ENCODE results near the gene LIN9. TPM values are rescaled to one million over a fixed set of nuclear protein-coding genes. Genes with fewer than 3 reads are reported as not detected.

LIN9 gene
- total and polyA plus RNA-seq, 10 of the 15 experiments (the other 5 are each of a cell fraction or from before 2014, with no cell fraction given) = 5.9 to 13.5 (median 8.3) TPM

DNA sequence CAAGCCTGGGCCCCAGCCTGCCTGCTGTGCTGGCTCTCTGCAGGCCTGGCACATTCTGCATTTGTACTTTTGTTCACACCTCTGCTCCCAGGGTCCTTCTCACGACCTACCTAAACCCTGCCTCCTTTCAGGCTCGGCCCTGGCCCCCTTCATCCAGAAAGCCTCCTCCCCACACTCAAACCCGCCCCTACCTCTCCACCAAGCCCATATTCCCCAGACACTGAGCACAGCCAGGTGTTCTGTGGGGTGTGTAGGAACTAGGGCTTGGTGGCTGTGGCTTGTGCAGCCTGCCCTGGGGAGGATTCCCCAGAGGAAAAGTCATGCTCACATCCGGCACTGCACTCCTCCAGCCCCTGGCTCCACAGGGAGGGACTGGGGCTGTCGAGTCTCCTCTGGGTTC is 93.7 kb downstream of the LIN9 start:
- Histone ChIP-seq H3K4me2 (ENCODE audit: control insufficient read depth, insufficient read depth) (no peak overlapping the region), H2AFZ (ENCODE audit: control insufficient read depth, low read depth, low read length) (peak overlapping the region; percentile 3; the same call in 1 of the 2 replicates), H3K36me3 (ENCODE audit: control insufficient read depth in 2 of 2, insufficient read depth in 2 of 2, low read length in 1 of 2) (no peaks in the 10 kb centered on the region), H3K27ac (ENCODE audit: control insufficient read depth, insufficient read depth) (no peak overlapping the region), H3K9me3 (replicated peaks; ENCODE audit: control insufficient read depth, insufficient read depth, low read length) (no peaks in the 10 kb centered on the region), H3K4me1 (ENCODE audit: control insufficient read depth, insufficient read depth, low read length) (no peaks in the 10 kb centered on the region; the same call in 1 of the 2 replicates), H3K9ac (ENCODE audit: control insufficient read depth, insufficient read depth, low read length) (no peak overlapping the region), H4K20me1 (ENCODE audit: control insufficient read depth, insufficient read depth) (no peaks in the 10 kb centered on the region), H3K4me3 (no peak overlapping the region), H3K27me3 (replicated peaks in 1 of 2; ENCODE audit: control insufficient read depth in 2 of 2, insufficient read depth in 2 of 2, low read length in 1 of 2) (no peaks in the 10 kb centered on the region), H3K79me2 (ENCODE audit: control insufficient read depth, insufficient read depth, low read length) (no peaks in the 10 kb centered on the region)
- SMC1A ChIA-PET (ENCODE audit: uncharacterized antibody, unreplicated experiment) = interaction anchor here (1.0 kb wide), 1 partner anchor 15 kb away, joined by 3 read pairs; no protein-coding TSS in a partner anchor
- in situ Hi-C loops (cut with MboI) (no loop called here), intact Hi-C loops (cut with micrococcal nuclease; ENCODE audit: unreplicated experiment) (no loop called here)
- DNase-seq (ENCODE audit: low read depth, low spot score) (no peak), ATAC-seq (peak; percentile 54), FAIRE-seq (no peak)
- CTCF ChIA-PET = interaction anchor here (2.5 kb wide), 1 partner anchor 90 kb away, joined by 6 read pairs; no protein-coding TSS in a partner anchor
- 22% methylated on average over 5 of the region's 5 CpGs for WGBS (ENCODE audit: insufficient coverage, insufficient replicate concordance, low lambda C conversion rate, missing lambda C conversion rate)
- peak; percentile 76 for TF ChIP-seq MEF2B (IDR thresholded peaks at IDR 0.05; ENCODE audit: partially characterized antibody, poor library complexity, severe bottlenecking)
- no peak for TF ChIP-seq NR2C1 (IDR thresholded peaks at IDR 0.05)
- BruUV-seq (replicated peaks) = no TSS peak
- POLR2A ChIA-PET = no interaction called here
- RAD21 ChIA-PET (ENCODE audit: unreplicated experiment) = no interaction called here

DNA sequence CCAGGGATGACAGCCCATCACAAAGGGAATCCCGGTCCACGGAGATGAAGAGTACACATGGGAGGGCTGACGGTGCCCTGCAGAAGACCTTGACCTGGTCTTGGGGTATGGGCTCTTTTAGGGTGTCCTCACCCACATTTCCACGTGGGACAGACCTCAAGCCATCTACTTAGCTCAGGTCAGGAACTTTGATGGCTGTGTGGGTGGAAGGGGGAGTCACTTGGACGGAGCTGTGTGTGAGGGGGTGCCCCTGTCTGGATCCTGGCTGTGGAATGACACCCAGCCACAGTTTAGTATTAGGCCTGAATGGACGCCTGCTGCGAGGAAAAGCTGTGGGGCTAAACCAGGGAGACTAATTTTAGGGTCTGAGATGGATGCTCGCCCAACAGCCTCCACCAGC is 96.4 kb downstream of the LIN9 start:
- SMC1A ChIA-PET (ENCODE audit: uncharacterized antibody, unreplicated experiment) = interaction anchor here (1.1 to 1.3 kb wide), 2 partner anchors 10 to 12 kb away, joined by 3 to 5 read pairs; no protein-coding TSS in a partner anchor
- 64% methylated on average over 8 of the region's 8 CpGs for WGBS (ENCODE audit: insufficient coverage, insufficient replicate concordance, low lambda C conversion rate, missing lambda C conversion rate)
- no peak for FAIRE-seq

More for the DNA sequence above, 96.4 kb downstream of the LIN9 start:
- no peak overlapping the region for H2AFZ ChIP-seq (ENCODE audit: control insufficient read depth, low read depth, low read length)
- H4K20me1 ChIP-seq (ENCODE audit: control insufficient read depth, insufficient read depth) = no peaks in the 10 kb centered on the region
- RAD21 ChIA-PET (ENCODE audit: unreplicated experiment) = no interaction called here
- in situ Hi-C loops (cut with MboI) = no loop called here
- H3K4me1 ChIP-seq (ENCODE audit: control insufficient read depth, insufficient read depth, low read length) = no peaks in the 10 kb centered on the region; the same call in 1 of the 2 replicates
- no peaks in the 10 kb centered on the region for H3K9me3 ChIP-seq (replicated peaks; ENCODE audit: control insufficient read depth, insufficient read depth, low read length)
- ATAC-seq (no peak), DNase-seq (ENCODE audit: low read depth, low spot score) (no peak)
- intact Hi-C loops (cut with micrococcal nuclease; ENCODE audit: unreplicated experiment) = no loop called here
- no peaks in the 10 kb centered on the region for H3K79me2 ChIP-seq (ENCODE audit: control insufficient read depth, insufficient read depth, low read length)
- no peak overlapping the region for H3K4me3 ChIP-seq
- no peak overlapping the region for H3K4me2 ChIP-seq (ENCODE audit: control insufficient read depth, insufficient read depth)
- no TSS peak for BruUV-seq (replicated peaks)
- TF ChIP-seq, protein P1, sequence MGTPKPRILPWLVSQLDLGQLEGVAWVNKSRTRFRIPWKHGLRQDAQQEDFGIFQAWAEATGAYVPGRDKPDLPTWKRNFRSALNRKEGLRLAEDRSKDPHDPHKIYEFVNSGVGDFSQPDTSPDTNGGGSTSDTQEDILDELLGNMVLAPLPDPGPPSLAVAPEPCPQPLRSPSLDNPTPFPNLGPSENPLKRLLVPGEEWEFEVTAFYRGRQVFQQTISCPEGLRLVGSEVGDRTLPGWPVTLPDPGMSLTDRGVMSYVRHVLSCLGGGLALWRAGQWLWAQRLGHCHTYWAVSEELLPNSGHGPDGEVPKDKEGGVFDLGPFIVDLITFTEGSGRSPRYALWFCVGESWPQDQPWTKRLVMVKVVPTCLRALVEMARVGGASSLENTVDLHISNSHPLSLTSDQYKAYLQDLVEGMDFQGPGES (IDR thresholded peaks at IDR 0.05) = no peak
- TF ChIP-seq YY1 (IDR thresholded peaks at IDR 0.05; ENCODE audit: low read depth, low read length) (no peak), BACH1 (IDR thresholded peaks at IDR 0.05; ENCODE audit: borderline replicate concordance) (no peak), FOXK2 (IDR thresholded peaks at IDR 0.05) (no peak), ATF3 (IDR thresholded peaks at IDR 0.05; ENCODE audit: borderline replicate concordance, extremely low read depth, low read depth, low read length) (no peak), MTA3 (IDR thresholded peaks at IDR 0.05; ENCODE audit: borderline replicate concordance, low read length) (no peak), FOS (IDR thresholded peaks at IDR 0.05; ENCODE audit: borderline replicate concordance, extremely low read depth, insufficient read length) (no peak)
- POLR2A ChIA-PET = no interaction called here
- H3K9ac ChIP-seq (ENCODE audit: control insufficient read depth, insufficient read depth, low read length) = no peak overlapping the region
- CTCF ChIA-PET = interaction anchor here (1.3 kb wide), 1 partner anchor 15 kb away, joined by 4 read pairs; no protein-coding TSS in a partner anchor
- no peak overlapping the region for H3K27ac ChIP-seq (ENCODE audit: control insufficient read depth, insufficient read depth)
- no peaks in the 10 kb centered on the region for H3K36me3 ChIP-seq (ENCODE audit: control insufficient read depth in 2 of 2, insufficient read depth in 2 of 2, low read length in 1 of 2)
- no peaks in the 10 kb centered on the region for H3K27me3 ChIP-seq (replicated peaks in 1 of 2; ENCODE audit: control insufficient read depth in 2 of 2, insufficient read depth in 2 of 2, low read length in 1 of 2)

All from GM12878 (cell line).